Adrenal gland (tissue), 12 donors: Measurements from ENCODE around the gene MAP7. TPM values are rescaled to one million over a fixed set of nuclear protein-coding genes. Genes with fewer than 3 reads are reported as not detected.

ENCODE experiments used
- DNase-seq, 7 donors: peaks; one replicate each; pipeline ENCODE4 v3.0.0-alpha.2; 2019 to 2020
- H3K27ac ChIP-seq, 5 donors: fragments of 200-600 bp; sonication (generic) in 4 of 5; 1 replicate in 3 of 5; 2 replicates in 2 of 5; pipeline versions ENCODE4 v1.5.1 to v1.8.0; 2016 to 2020; ENCODE audit warnings: mild to moderate bottlenecking in 1 of 5
- H3K27me3 ChIP-seq: fragments of 200-600 bp; 2 replicates; pipeline ENCODE4 v1.8.0; 2021
- H3K36me3 ChIP-seq, 2 donors: fragments of 200-600 bp; replicated peaks in 1 of 2; 1 replicate in 1 of 2; 2 replicates in 1 of 2; pipeline versions ENCODE4 v1.5.1 to v1.8.0; 2018 to 2022
- H3K4me1 ChIP-seq, 2 donors: fragments of 200-600 bp; replicated peaks in 1 of 2; 1 replicate in 1 of 2; 2 replicates in 1 of 2; pipeline versions ENCODE4 v1.5.1 to v1.8.0; 2018 to 2021
- H3K4me3 ChIP-seq, 4 donors: fragments of 200-600 bp; sonication (generic) in 3 of 4; one replicate each; pipeline ENCODE4 v1.5.1; 2016 to 2018
- H3K9me3 ChIP-seq, 3 donors: fragments of 200-600 bp; sonication (generic) in 1 of 3; replicated peaks in 1 of 3; 1 replicate in 2 of 3; 2 replicates in 1 of 3; pipeline versions ENCODE4 v1.5.1 to v1.8.0; 2016 to 2021
- POLR2A ChIP-seq, 2 donors: fragments of 450-650 bp; IDR thresholded peaks; one replicate each; pipeline ENCODE4 v1.6.1; 2017; ENCODE audit warnings: antibody characterized with exemption in 2 of 2, mild to moderate bottlenecking in 2 of 2, moderate library complexity in 1 of 2
- WGBS, 4 donors: extraction: QIAGEN DNeasy Blood & Tissue Kit in 2 of 4; methylation state at CpG; one replicate each; pipeline versions ENCODE4 v1.1.5 to v1.1.7; 2013 to 2017; 5-methylcytosine and 5-hydroxymethylcytosine counted together
- intact Hi-C, 2 donors: fragments of 100-400 bp; cut with DNase I; formaldehyde crosslinking; loops; one replicate each; pipeline versions ENCODE4 v1.14.1 to v1.15.0; 2022 to 2023
- polyA plus RNA-seq, 3 donors: library from polyadenylated mRNA; stranded (reverse); fragments of 200-250 nt in 2 of 3; fragments of 350-450 nt in 1 of 3; fragmentation: Illumina TruSeq in 1 of 3; extraction: RNeasy Lipid Tissue Mini Kit (QIAGEN cat#74804) in 1 of 3; gene quantifications; one replicate each; pipeline ENCODE4 v1.2.3, GENCODE V29; 2013 to 2014
- total RNA-seq, 9 donors: library from RNA; depleted of rRNA in 4 of 9; stranded (reverse); fragments of >200 nt in 4 of 9; fragments of 120-200 nt in 1 of 9; fragmentation: NEBNext Ultra II Directional in 1 of 9; extraction: Animal tissue kit (Norgen Biotek cat#: 25700) in 1 of 9; gene quantifications; one replicate each; pipeline versions ENCODE4 v1.1.0 to v1.2.4, GENCODE V29; 2013 to 2023
- TF ChIP-seq, protein P1 (sequence below), 6 experiments: fragments of 450-650 bp in 4 of 6; fragments of 200-600 bp in 2 of 6; sonication (generic) in 1 of 6; IDR thresholded peaks; 1 replicate in 5 of 6; 2 replicates in 1 of 6; pipeline versions ENCODE4 v1.5.1 to v1.8.0; 2016 to 2021; ENCODE audit warnings: antibody characterized with exemption in 6 of 6, mild to moderate bottlenecking in 2 of 6, moderate library complexity in 1 of 6
- donor health status: healthy with polysubstance abuse.
- donor health status: Bipolar disorder and iron deficiency.
- donor health status: DM: yes; HTN: yes; CAD: no.
- donor health status: DM: no; HTN: no; CAD: no.
- donor health status: DM: no; HTN: no; CAD: no.
- donor health status: DM: yes; HTN: yes; CAD: no.

Gene MAP7
- total and polyA plus RNA-seq, 12 donors = 4.7 to 31.6 (median 11.3) TPM

DNA sequence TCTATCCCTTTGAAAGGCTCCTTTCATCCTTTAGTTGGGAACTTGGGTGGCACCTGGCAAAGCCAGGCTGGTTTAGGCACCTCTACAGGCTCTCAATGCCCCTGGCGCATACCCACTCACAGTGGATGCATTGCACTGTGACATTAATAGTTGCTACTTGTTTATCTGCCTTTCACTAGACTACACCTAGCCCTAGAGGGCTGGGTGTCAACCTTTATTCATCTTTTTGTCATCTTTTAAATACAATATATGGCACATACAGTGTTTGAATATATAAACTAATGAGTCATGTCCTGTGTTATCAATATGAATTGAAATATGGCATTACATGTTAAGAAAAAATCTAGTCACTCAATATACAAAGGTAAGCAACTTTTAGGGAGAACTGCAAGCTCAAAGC is 140.6 kb downstream of the MAP7 start:
- H3K27ac ChIP-seq = no peak overlapping the region
- H3K4me1 ChIP-seq = peaks cover 0 to 8% of the 10 kb centered on the region in 2 donors
- H3K4me3 ChIP-seq = no peak overlapping the region
- no peak for DNase-seq
- intact Hi-C loops = no loop called here
- H3K36me3 ChIP-seq = no peaks in the 10 kb centered on the region
- no peaks in the 10 kb centered on the region for H3K9me3 ChIP-seq
- WGBS, 4 donors = 95 to 100% (median 97%) methylated on average over 1 of the region's 1 CpG
- no peaks in the 10 kb centered on the region for H3K27me3 ChIP-seq
- no peak for TF ChIP-seq POLR2A (IDR thresholded peaks at IDR 0.05)
- TF ChIP-seq, protein P1, sequence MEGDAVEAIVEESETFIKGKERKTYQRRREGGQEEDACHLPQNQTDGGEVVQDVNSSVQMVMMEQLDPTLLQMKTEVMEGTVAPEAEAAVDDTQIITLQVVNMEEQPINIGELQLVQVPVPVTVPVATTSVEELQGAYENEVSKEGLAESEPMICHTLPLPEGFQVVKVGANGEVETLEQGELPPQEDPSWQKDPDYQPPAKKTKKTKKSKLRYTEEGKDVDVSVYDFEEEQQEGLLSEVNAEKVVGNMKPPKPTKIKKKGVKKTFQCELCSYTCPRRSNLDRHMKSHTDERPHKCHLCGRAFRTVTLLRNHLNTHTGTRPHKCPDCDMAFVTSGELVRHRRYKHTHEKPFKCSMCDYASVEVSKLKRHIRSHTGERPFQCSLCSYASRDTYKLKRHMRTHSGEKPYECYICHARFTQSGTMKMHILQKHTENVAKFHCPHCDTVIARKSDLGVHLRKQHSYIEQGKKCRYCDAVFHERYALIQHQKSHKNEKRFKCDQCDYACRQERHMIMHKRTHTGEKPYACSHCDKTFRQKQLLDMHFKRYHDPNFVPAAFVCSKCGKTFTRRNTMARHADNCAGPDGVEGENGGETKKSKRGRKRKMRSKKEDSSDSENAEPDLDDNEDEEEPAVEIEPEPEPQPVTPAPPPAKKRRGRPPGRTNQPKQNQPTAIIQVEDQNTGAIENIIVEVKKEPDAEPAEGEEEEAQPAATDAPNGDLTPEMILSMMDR (IDR thresholded peaks at IDR 0.05) = no peak

DNA sequence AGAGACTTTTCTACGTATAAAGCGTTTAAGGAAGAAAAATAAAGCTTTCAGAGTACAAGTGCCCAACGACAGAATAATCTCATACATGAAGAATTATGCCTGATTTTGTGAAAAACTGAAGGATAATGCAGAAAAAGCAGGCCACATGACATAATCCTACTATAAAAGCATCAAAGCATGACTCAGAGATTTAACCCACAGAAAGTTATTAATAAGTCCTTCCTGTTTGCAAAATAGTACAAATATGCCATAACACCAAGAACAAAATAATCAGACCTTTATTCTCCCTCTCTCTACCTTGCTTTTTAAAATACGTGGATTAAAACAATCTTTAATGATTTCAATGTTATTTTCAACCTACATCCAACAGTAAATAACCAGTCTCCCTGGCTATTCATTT is 142.0 kb downstream of the MAP7 start:
- no peak for TF ChIP-seq POLR2A (IDR thresholded peaks at IDR 0.05)
- TF ChIP-seq, protein P1 (IDR thresholded peaks at IDR 0.05) = no peak
- Histone ChIP-seq H3K4me1 (peaks cover 0 to 16% of the 10 kb centered on the region in 2 donors), H3K27me3 (no peaks in the 10 kb centered on the region), H3K27ac (peak overlapping the region in 1 of 5 donors; percentile 36), H3K9me3 (no peaks in the 10 kb centered on the region), H3K36me3 (no peaks in the 10 kb centered on the region), H3K4me3 (no peak overlapping the region)
- intact Hi-C loops = no loop called here
- whole genome bisulfite sequencing, 4 donors = 40 to 48% (median 46%) methylated on average over 4 of the region's 4 CpGs
- no peak for DNase-seq

DNA sequence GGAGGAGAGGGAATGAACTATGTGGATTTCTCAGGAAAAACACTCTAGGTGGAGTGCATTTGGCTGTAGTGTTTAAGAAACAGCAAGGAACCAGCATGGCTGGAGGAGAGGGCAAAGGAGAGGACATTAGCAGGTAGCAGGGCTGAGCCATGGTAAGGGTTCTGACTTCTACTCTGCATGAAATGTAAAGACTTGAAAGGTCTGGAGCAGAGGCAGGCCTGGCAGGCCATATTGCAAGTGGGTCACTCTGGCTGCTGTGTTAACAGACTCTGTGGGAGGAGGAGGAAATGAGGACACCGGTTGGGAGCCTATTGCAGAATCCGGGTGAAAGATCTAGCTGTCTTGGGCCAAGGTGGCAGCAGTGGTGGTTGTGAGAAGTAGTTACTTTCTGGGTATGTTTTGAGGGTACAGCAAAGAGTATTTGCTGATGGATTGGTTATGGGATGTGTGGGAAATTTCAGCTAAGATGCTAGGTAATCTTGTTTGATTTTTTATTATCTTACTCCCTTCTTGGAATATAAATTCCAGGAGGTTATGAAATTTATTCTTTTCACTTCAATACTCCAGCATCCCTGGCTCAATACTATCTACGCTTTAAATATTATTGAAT is 144.7 kb downstream of the MAP7 start:
- DNase-seq = no peak
- no peaks in the 10 kb centered on the region for H3K27me3 ChIP-seq
- H3K9me3 ChIP-seq = no peaks in the 10 kb centered on the region
- no peak for TF ChIP-seq POLR2A (IDR thresholded peaks at IDR 0.05)
- TF ChIP-seq, protein P1 (IDR thresholded peaks at IDR 0.05) = no peak
- 76 to 87% (median 79%) methylated on average over 3 of the region's 3 CpGs for WGBS, 4 donors
- no peak overlapping the region for H3K4me3 ChIP-seq
- H3K27ac ChIP-seq = no peak overlapping the region
- H3K4me1 ChIP-seq = peaks cover 0 to 16% of the 10 kb centered on the region in 2 donors
- intact Hi-C loops = no loop called here
- H3K36me3 ChIP-seq = no peaks in the 10 kb centered on the region

DNA sequence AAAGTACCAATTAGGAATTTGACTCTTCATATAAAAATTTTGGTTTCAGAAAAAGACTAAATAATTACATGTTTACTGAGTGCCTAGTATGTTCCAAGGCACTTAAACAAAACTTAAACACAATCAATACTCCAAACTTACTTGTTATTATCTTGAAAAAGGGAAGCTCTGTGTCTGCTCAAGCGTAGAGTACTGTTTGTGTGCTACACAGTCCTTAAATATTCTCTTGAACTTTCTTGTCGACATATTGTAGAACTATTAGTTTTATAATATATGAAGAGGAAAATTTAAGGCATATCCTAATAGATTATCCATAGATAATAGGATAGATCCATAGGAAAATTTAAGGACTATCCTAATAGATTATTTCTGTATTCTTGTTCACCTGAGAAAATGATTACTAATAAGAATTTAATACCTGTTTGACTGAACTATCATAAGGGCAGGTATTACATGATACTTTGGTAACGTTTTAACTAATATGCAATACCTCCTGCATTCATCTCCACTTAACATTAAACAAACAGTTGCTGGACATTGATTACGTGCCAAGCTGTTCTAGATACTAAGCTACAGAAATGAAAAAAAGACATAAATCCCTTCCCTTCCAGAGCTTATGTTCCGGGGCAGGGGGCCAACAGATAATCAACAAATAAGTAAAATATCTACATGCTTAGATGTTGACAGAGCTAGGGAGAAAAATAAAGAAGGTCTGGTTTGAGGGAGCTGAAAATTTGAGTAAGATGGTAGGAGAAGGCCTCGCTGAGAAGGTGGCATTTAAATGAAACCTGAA is 145.4 kb downstream of the MAP7 start:
- no peak for TF ChIP-seq POLR2A (IDR thresholded peaks at IDR 0.05)
- TF ChIP-seq, protein P1 (IDR thresholded peaks at IDR 0.05) = no peak
- 89 to 95% (median 90%) methylated on average over 6 of the region's 6 CpGs for WGBS, 4 donors
- intact Hi-C loops = no loop called here
- H3K27me3 ChIP-seq = no peaks in the 10 kb centered on the region
- no peak for DNase-seq
- H3K36me3 ChIP-seq = no peaks in the 10 kb centered on the region
- no peak overlapping the region for H3K4me3 ChIP-seq
- no peaks in the 10 kb centered on the region for H3K9me3 ChIP-seq
- no peak overlapping the region for H3K27ac ChIP-seq
- H3K4me1 ChIP-seq = peaks cover 0 to 16% of the 10 kb centered on the region in 2 donors
